GM18502 (cell line): Measurements from ENCODE around the gene FHAD1.

ENCODE experiments used
- ATAC-seq: cut with Tn5 transposase; IDR thresholded peaks from one replicate; pipeline ENCODE4 v1.9.1; 2021; ENCODE audit warnings: mild to moderate bottlenecking; ENCODE audit not compliant: unreplicated experiment, poor library complexity

Gene FHAD1

DNA sequence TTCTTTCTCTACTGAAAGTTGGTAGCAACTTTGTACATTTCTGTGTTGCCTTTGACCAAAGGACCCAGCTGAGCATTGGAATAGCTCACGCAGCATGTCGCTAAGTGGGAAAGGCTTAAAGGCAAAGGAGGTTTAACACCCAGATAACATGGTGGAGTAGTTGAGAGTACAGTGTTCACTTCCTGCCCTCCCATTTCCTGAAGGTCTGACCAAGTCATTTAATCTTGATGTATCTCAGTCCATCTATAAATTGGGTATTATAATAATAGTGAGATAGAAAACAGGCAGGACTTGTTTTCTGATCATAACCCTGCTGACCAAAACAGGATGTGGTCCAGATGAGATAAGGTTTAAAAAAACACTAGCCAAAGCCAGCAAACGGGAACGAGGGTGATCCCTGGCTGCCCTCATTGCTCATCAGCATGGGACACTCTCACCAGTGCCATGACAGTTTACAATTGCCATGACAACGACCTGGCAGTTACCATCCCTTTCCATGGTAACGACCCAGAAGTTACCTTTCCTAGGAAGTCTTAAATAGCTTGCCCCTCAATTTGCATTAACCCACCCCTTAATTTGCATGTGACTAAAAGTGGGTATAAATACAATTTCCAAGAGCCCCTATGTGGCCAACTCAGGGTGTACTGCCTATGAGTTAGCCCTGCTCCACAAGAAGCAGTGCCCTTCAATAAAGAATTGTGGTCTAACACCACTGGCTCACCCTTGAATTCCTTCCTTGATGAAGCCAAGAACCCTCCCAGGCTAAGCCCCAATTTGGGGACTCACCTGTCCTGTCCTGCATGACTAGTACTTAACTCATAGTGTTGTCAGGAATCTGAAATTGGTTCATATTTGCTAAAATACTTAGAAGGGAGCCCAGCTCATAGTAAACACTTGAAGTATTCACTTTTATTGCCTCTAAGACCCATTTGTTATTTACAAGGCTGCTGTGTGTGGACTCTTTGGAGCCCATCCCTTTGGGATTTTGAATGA, 28.4 kb upstream of the FHAD1 start:
- no peak for ATAC-seq

DNA sequence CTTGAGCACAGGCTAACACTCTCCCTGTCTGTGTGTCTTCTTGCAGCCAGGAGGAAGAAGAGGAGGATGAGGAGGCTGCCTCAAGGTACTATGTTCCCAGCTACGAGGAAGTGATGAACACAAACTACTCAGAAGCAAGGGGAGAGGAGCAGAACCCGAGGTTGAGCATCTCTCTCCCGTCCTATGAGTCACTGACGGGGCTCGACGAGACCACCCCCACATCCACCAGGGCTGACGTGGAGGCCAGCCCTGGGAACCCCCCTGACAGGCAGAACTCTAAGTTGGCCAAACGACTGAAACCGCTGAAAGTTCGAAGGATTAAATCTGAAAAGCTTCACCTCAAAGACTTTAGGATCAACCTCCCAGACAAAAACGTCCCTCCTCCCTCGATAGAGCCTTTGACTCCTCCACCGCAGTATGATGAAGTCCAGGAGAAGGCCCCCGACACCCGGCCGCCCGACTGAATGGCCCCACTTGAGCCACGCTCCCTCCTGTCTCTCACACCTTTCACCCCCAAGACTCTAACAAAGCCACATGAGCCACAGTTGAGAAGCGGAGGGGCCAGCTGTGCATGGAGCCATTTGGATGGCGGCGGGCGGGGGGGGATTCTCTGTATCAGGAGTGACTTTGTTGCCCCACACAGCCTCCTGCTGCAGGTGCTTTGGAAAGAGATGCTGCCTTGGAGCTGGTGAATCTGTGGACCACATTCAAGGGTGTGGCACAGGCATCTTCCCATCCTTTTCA, 27.6 kb upstream of the FHAD1 start:
- ATAC-seq, result no peak

DNA sequence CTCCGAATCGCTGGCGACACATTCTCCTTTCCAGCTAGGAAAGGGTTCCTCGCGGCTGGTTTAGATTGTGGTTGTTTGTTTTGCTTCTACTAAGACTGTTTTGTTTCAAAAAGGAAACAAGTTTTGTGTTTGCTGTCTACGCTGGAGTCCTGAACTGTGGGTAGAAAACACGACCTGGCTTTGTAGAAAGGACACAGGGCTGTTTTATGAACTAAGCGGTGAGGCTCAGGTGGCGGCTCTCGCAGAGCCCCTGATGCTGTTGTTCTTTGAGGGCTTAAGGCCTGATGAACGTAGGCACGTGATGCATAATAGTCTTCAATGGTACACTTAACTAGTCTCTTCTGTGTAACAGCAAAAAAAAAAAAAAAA, 27.0 kb upstream of the FHAD1 start:
- ATAC-seq, result no peak

DNA sequence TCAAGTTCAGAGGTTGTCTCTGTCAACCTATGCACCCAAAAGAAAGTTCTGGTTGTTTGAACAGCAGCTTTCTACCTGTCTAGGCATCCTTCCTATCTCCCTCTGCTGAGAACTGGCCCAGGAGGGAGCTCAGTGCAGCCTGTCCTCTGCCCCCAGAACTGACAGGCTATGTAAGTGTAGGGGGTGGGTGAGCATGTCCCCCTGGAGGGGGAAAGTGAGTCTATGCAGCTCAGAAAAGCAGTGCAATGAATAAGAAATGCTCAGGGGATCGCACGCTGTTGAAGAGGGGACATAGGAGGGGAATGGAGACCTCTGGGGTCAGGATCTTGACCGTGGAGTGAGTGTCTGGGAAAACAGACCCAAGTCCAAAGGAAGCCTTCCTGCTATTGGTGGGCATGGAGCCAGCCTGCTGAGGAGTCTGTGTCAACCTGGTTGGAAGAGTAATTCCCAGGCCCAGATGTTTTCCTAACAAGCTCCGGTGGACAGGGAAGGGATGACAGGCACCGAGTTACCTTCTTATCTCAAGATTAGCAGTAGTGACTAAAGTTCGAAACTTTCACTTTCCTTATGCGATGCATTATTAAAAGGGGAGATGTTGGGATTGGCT, 26.1 kb upstream of the FHAD1 start:
- ATAC-seq, result no peak

DNA sequence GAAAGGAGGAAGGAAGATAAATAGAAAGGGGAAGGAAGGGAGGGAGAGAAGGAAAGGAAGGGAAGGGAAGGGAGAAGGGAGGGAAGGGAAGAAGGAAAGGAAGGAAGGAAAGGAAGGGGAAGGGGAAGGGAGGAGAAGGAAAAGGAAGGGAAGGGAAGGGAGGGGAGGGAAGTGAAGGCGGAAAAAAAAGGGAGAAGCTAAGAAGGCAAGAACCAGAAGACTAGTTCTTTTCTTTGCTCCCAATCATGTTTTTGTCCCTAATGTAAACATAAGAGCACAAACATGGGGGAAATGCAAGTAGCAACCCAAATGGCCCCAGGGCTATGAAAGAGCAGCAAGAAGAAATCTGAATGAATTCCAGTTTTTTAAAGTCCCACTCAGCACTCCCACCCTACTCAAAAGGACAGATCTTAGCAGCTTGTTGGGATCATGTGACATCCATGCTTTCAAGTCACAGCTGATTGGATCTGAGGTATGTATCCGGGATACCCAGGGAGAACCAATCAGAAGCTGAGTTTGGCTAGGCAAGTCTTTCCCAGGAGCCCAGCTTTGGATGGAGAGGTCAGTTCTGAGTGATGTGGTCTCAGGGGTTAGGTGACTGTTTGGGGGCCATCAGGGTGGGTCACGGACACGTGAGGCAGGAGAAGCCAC, 24.2 kb upstream of the FHAD1 start:
- ATAC-seq, result no peak

DNA sequence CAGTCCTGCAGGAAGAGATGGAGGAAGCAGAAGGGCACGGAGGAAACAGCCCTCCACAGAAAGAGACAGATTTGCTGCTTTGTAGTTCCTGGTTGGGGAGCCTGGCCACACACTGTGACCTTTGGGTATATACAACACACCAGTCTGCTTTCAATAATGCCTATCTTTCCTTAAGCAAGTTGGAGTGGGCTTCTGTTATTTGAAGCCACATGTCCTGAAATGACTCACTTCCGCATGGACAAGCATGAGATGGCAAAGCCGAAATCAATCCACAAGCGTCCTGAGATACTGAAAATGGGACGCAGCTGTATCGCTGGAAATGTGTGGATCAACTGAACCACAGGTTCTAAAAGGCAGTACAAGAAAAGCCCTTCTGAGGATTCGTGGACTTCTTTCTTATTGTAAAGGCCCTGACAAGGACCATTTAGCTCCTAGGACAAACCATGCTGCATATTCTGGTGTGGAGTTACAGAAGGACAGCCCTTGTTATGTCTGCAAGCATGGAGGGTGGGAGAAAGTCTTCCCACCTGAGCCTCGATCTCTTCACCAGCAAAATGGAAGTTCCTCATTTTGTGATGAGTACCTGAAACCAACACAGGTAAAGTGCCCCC, 22.7 kb upstream of the FHAD1 start:
- ATAC-seq, result no peak

DNA sequence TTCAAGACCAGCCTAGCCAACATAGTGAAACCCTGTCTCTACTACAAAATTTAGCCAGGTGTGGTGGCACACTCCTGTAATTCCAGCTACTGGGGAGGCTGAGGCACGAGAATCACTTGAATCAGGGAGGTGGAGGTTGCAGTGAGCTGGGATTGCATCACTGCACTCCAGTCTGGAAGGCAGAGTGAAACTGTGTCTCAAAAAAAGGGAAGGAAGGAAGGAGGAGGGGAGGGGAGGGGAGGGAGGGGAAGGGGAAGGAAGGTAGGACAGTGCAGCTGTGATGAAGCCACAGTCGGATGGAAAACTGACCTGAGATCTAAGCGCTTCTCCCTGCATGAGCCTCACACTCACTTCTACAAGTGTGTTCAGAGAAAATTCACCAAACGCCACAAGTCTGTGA, 22.0 kb upstream of the FHAD1 start:
- no peak for ATAC-seq

DNA sequence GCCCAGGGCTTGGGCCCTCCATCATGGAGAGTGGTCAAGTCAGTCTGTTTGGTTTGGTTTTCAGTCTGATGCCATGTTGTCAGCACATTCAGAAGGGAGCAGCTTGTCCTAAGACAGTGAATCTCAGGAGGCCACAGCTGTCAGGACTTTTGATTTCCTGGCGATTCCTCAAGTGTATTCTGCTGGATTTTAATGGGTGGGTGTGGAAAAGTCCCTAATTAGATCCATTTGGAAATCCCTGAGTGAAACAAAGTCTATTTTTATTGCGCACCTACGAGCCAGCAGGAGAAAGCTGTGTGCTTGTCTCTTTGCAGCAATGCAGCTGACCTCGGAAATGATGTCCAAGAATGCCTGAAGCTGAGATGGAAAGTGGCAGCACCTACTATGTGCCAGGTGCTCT, 21.6 kb upstream of the FHAD1 start:
- ATAC-seq, result no peak

DNA sequence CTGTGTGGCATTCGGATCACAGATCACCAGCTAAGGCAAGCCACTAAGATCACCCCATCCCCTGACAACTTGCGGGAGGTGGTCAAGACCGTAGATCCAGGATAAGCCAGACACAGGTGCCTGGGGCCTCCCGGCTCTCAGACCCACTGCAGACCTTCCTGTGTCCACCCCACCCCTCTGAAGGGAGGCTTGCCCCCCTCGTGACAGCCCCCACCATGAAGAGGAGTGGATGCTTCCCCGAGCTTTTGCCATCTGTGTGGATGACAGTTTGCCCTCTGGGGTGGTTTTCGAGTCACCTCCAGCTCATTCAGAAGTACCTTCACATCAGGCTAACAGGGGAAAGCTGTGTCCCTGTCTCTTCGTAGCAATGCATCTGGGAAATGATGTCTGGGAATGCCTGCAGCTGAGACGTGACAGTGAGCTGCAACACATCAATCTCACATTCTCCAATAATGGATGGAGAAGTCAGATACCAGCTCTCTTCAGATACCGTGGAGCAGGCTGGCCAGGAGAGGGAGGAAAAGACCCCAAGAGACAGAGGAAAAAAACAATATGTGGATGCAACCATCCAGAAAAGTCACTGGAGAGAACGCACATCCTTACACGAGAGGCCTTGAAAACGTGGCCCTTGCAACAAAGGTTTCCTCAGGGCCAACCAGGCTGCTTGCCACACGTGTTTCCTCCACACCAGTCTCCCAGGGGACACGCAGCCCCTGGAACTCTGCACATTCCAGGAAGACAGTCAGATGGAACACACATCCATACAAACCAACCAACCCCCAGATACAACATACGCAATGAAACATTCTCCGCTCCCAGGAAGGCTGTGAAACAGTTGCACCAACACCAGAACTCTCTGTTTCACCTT, 20.4 kb upstream of the FHAD1 start:
- no peak for ATAC-seq

DNA sequence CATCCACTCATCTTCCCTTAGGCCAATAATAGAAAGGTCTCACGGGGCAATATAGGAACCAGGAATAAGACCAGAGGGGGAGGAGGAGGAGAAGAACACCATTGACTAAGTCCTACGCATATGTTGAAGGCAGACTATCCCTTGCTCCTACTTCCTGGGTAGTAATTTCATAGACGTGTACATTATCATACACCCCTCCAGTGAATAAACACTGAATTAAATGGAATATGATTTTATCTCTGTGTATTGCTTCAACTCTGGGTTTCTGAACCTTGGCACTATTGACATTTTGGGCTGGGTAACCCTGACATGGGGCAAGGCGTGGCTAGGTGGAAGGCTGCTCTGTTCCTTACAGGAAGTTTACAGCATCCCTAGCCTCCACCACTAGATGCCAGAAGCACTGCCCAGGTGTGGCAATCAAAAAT, 17.3 kb upstream of the FHAD1 start:
- ATAC-seq, result no peak

DNA sequence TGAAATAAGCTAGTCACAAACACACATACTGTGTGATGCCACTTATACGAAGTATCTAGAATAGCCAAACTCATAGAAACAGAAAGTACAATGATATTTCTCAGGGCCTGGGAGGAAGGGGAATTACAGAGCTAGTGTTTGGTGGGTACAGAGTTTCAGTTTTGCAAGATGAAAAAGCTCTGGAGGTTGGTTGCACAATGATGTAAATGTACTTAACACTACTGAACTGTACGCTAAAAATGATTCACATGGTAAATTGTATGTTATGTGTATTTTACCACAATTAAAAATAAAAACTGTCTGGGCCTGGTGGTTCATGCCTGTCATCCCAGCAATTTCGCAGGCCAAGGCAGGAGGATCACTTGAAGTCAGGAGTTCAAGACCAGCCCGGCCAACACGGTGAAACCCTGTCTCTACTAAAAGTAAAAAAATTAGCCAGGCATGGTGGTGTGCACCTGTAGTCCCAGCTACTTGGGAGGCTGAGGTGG, 15.3 kb upstream of the FHAD1 start:
- ATAC-seq, result peak; percentile 76

DNA sequence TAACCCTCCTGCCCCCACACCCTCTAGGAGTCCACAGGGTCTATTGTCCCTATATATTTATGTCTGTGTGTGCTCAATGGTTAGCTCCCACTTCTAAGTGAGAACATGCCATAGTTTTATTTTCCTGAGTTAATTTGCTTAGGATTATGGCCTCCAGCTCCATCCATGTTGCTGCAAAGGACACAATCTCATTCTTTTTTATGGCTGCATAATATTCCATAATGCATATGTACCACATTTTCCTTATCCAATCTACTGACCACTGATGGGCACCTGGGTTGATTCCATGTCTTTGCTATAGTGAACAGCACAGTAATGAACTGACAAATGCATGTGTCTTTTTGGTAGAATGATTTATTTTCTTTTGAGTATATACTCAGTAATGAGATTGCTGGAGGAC, 13.3 kb upstream of the FHAD1 start:
- ATAC-seq, result no peak

DNA sequence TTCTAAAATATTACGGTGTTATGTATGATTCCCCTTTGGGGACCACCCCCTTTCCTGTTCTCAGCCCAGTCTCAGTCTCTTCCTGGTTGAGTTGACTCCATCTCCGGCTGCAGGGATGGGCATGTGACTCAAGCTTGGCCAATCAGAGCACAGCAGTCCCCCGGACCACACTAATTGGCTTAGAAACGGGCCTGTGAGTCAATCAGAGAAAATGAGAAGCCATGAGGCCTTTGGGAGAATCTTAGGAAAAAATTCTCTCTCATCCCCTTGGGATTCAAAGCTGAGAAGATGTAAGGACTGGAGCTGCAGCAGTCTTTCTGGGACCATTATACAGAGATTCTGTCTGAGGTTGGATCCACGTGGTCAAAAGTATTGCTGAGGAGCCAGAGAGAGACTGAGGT, 10.7 kb upstream of the FHAD1 start:
- ATAC-seq, result no peak

DNA sequence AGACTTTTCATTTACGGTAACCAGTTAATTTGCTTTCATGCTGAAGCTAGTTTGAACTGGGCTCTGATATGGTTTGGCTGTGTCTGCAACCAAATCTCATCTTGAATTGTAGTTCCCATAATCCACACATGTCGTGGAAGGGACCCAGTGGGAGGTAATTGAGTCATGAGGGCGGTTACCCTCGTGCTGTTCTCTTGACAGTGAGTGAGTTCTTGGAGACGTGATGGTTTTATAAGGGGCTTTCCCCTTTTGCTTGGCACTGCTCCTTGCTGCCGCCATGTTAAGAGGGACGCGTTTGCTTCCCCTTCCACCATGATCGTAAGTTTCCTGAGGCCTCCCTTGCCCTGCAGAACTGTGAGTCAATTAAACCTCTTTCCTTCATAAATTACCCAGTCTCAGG, 10.3 kb upstream of the FHAD1 start:
- no peak for ATAC-seq

DNA sequence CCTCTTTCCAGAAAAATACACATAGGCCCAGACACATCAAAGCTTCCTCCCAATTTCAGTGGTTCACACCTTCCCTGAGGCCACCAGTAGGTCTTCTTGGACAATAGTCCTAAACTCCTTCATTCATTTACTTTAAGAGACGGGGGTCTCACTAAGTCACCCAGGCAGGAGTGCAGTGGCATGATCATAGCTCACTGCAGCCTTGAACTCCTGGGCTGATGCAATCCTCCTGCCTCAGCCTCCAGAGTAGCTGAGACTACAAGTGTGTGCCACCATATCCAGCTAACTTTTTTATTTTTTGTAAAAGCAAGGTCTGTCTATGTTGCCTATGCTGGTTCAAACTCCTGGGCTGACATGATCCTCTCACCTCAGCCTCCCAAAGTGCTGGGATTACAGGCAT, 8.2 kb upstream of the FHAD1 start:
- ATAC-seq, result no peak

DNA sequence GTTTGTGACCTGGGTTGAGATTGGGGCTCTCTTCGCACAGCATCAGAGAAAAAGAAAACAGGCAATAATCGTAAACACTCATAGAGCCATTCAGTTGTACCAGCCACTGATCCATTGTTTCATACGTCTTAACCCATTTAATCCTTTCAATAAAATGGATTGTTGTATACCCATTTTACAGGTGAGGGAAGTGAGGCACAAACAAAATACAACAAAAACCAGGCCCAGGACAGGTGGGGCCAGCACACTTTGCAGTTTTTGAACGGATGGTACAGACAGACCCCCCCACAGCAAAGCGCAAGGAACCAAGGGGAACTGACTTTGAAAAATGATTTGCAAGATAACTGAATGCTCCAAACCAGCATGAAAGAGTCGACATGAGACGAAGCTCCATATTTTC, 4.3 kb upstream of the FHAD1 start:
- no peak for ATAC-seq

DNA sequence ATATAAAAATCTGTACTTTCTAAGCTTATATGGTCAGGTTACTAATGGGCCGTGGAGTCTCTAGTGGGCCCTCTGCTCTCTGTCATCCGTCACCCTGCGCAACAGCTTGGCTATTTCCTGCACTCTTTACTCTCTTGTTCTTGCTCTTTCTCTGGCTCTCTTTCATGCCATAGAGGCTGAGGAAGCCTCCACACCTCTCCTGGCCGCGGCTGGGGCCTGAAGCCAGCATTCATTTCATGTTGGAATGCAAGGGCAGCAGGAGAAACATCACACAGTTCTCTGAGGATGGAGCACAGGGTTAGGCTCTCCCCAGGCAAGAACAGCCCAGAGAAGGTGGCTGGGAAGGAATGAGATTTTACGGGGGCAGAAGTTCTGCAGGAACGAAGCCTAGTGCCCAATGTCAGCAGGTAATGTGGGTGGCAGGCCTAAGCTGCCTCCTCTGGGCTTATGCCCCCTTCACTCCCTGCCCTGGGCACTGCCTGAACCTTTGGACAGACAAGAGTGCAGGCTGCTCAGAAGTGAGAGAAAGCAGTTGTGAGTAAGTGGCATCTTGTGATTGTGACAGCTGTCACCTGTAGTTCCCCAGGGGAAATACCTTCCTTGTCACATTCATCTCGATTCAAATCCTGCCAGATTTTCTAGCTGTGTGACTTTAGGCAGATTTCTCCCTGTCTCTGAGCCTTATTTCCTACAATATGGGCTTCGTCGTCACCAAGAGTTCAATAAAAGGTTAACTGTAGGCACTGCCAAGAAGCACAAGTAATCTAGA, 3.6 kb upstream of the FHAD1 start:
- no peak for ATAC-seq

DNA sequence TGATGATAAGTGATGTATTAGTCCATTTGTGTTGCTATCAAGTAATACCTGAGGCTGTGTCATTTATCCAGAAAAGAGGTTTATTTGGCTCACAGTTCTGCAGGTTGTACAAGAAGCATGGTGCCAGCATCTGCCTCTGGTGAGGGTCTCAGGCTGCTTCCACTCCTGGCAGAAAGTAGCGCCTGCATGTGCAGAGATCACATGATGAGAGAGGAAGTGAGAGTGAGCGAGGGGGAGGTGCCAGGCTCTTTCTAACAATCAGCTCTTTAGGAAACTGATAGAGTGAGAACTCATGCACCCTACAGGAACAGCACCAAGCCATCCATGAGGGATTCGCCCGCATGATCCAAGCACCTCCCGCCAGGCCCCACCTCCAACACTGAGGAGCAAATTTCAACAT, 2.2 kb upstream of the FHAD1 start:
- no peak for ATAC-seq
